Tibial nerve (tissue), 4 donors: ENCODE data around the gene PARD6B. TPM values are rescaled to one million over a fixed set of nuclear protein-coding genes. Genes with fewer than 3 reads are reported as not detected.

Experiments
- DNase-seq, 2 donors: peaks; one replicate each; pipeline ENCODE4 v3.0.0-alpha.2; 2019; ENCODE audit warnings: low spot score in 2 of 2
- H3K27ac ChIP-seq, 4 donors: fragments of 200-600 bp; sonication (generic) in 3 of 4; one replicate each; pipeline ENCODE4 v1.5.1; 2017 to 2019; ENCODE audit warnings: mild to moderate bottlenecking in 1 of 4
- H3K27me3 ChIP-seq, 2 donors: fragments of 200-600 bp; sonication (generic) in 1 of 2; one replicate each; pipeline versions ENCODE4 v1.5.1 to v1.6.0; 2017 to 2019
- H3K36me3 ChIP-seq, 3 donors: fragments of 200-600 bp; sonication (generic); one replicate each; pipeline ENCODE4 v1.5.1; 2018 to 2019
- H3K4me1 ChIP-seq, 4 donors: fragments of 200-600 bp; sonication (generic) in 3 of 4; one replicate each; pipeline ENCODE4 v1.5.1; 2017 to 2019
- H3K4me3 ChIP-seq, 4 donors: fragments of 200-600 bp; sonication (generic) in 3 of 4; one replicate each; pipeline ENCODE4 v1.5.1; 2017 to 2019; ENCODE audit warnings: mild to moderate bottlenecking in 1 of 4, moderate library complexity in 1 of 4
- H3K9me3 ChIP-seq, 4 donors: fragments of 200-600 bp; sonication (generic) in 3 of 4; one replicate each; pipeline ENCODE4 v1.5.1; 2017 to 2019
- CTCF ChIP-seq, 5 experiments: fragments of 200-600 bp in 3 of 5; fragments of 450-650 bp in 2 of 5; sonication (generic) in 3 of 5; IDR thresholded peaks; one replicate each; pipeline ENCODE4 v1.5.1; 2016 to 2019; ENCODE audit warnings: antibody characterized with exemption in 5 of 5, mild to moderate bottlenecking in 3 of 5, moderate library complexity in 2 of 5
- EP300 ChIP-seq, 2 donors: sonication (generic); formaldehyde crosslinking; IDR thresholded peaks; one replicate each; pipeline ENCODE4 v1.6.1; 2017; ENCODE audit warnings: antibody characterized with exemption in 2 of 2, mild to moderate bottlenecking in 1 of 2
- POLR2A ChIP-seq, 2 donors: fragments of 450-650 bp; IDR thresholded peaks; one replicate each; pipeline ENCODE4 v1.6.1; 2017; ENCODE audit warnings: antibody characterized with exemption in 2 of 2, mild to moderate bottlenecking in 2 of 2, moderate library complexity in 2 of 2
- WGBS, 2 donors: methylation state at CpG; one replicate each; pipeline ENCODE4 v1.1.5; 2018; 5-methylcytosine and 5-hydroxymethylcytosine counted together
- total RNA-seq, 4 donors: library from RNA; depleted of rRNA; stranded (reverse); fragments of >200 nt; gene quantifications; one replicate each; pipeline ENCODE4 v1.1.0, GENCODE V29; 2016

Gene PARD6B
- total RNA-seq, 4 donors from 2014 or later: 2.4 to 3.8 (median 3.5) TPM

- H3K4me3 ChIP-seq: no peak overlapping the region
- no peaks in the 10 kb centered on the region for H3K27me3 ChIP-seq
- WGBS, 2 donors: 55 to 72% methylated on average over 11 of the region's 11 CpGs
- H3K9me3 ChIP-seq: no peaks in the 10 kb centered on the region
- H3K27ac ChIP-seq: no peak overlapping the region
- no peaks in the 10 kb centered on the region for H3K36me3 ChIP-seq
- no peak for DNase-seq
- TF ChIP-seq CTCF (IDR thresholded peaks at IDR 0.05): no peak
- TF ChIP-seq EP300 (IDR thresholded peaks at IDR 0.05): no peak
- TF ChIP-seq POLR2A (IDR thresholded peaks at IDR 0.05): no peak
- H3K4me1 ChIP-seq: no peaks in the 10 kb centered on the region
Observed at GRCh38 chr20:50804437-50805348, 73.3 kb downstream of the PARD6B start.

- H3K27ac ChIP-seq: no peak overlapping the region
- no peaks in the 10 kb centered on the region for H3K9me3 ChIP-seq
- no peak for DNase-seq
- TF ChIP-seq CTCF (IDR thresholded peaks at IDR 0.05): no peak
- no peaks in the 10 kb centered on the region for H3K4me1 ChIP-seq
- no peaks in the 10 kb centered on the region for H3K27me3 ChIP-seq
- 56 to 63% methylated on average over 1 of the region's 1 CpG for WGBS, 2 donors
- H3K4me3 ChIP-seq: no peak overlapping the region
- H3K36me3 ChIP-seq: no peaks in the 10 kb centered on the region
Observed at GRCh38 chr20:50805349-50805684, 73.9 kb downstream of the PARD6B start.

- Histone ChIP-seq H3K36me3 (no peaks in the 10 kb centered on the region), H3K4me3 (no peak overlapping the region), H3K27me3 (no peaks in the 10 kb centered on the region), H3K4me1 (no peaks in the 10 kb centered on the region), H3K9me3 (no peaks in the 10 kb centered on the region), H3K27ac (no peak overlapping the region)
- WGBS, 2 donors: 89 to 90% methylated on average over 5 of the region's 5 CpGs
- DNase-seq: no peak
- TF ChIP-seq EP300 (IDR thresholded peaks at IDR 0.05) (no peak), CTCF (IDR thresholded peaks at IDR 0.05) (no peak), POLR2A (IDR thresholded peaks at IDR 0.05) (no peak)
Observed at GRCh38 chr20:50806126-50806768, 74.9 kb downstream of the PARD6B start.

Other genes starting within 250 kb of the PARD6B start
- 10 to 100 TPM; 20.7 to 26.7 (median 23.7) TPM for gene PTPN1, start 221.2 kb upstream of the PARD6B start, total RNA-seq
- 10 to 100 TPM; 24.5 to 73.0 (median 35.5) TPM for gene RIPOR3, start 40.0 kb upstream of the PARD6B start, total RNA-seq
- gene BCAS4, start 63.5 kb downstream of the PARD6B start, total RNA-seq: under 1 TPM; 0.30 to 0.84 (median 0.51) TPM
- 10 to 100 TPM; 40.2 to 57.9 (median 47.4) TPM for gene ADNP, start 199.9 kb downstream of the PARD6B start, total RNA-seq
- gene DPM1, start 227.0 kb downstream of the PARD6B start, total RNA-seq: 10 to 100 TPM; 29.4 to 54.2 (median 42.7) TPM
- gene MOCS3, start 227.2 kb downstream of the PARD6B start, total RNA-seq: 1 to 10 TPM; 4.2 to 5.7 (median 5.6) TPM